M059J (cell line): ENCODE results near the gene ANKRD33. TPM values are rescaled to one million over a fixed set of nuclear protein-coding genes. Genes with fewer than 3 reads are reported as not detected.

Experiments
- DNase-seq: peaks from one replicate; pipeline ENCODE4 v3.0.0-alpha.2; 2012; ENCODE audit warnings: low read depth
- total RNA-seq: library from RNA; depleted of rRNA; stranded (reverse); fragments of >200 nt; shearing (Covaris generic); gene quantifications from 2 replicates; pipeline ENCODE4 v1.2.3, GENCODE V29; 2014

The ANKRD33 gene
- total RNA-seq, 1 experiment from 2014 or later: not detected

GRCh38 chr12:51917041-51917590 is 29.2 kb downstream of the ANKRD33 start:
- no peak for DNase-seq

GRCh38 chr12:51917746-51918453 is 30.0 kb downstream of the ANKRD33 start:
- DNase-seq: no peak

- DNase-seq: no peak
These were observed 32.1 kb downstream of the ANKRD33 start for GRCh38 chr12:51920046-51920445.

- DNase-seq: no peak
These were observed 33.3 kb downstream of the ANKRD33 start for GRCh38 chr12:51921017-51921725.

GRCh38 chr12:51922146-51922545 is 34.2 kb downstream of the ANKRD33 start:
- DNase-seq: no peak

- peak; percentile 45 for DNase-seq
These were observed 35.0 kb downstream of the ANKRD33 start for GRCh38 chr12:51922762-51923505.

GRCh38 chr12:51923506-51924365 is 35.8 kb downstream of the ANKRD33 start:
- no peak for DNase-seq

- DNase-seq: no peak
These were observed 36.8 kb downstream of the ANKRD33 start for GRCh38 chr12:51924551-51925319.

GRCh38 chr12:51925346-51926063 is 37.6 kb downstream of the ANKRD33 start:
- no peak for DNase-seq

GRCh38 chr12:51926064-51926632 is 38.2 kb downstream of the ANKRD33 start:
- DNase-seq: no peak

GRCh38 chr12:51926718-51927117 is 38.8 kb downstream of the ANKRD33 start:
- DNase-seq: peak; percentile 22

- no peak for DNase-seq
These were observed 44.5 kb downstream of the ANKRD33 start for GRCh38 chr12:51932218-51933076.

- DNase-seq: no peak
These were observed 46.2 kb downstream of the ANKRD33 start for GRCh38 chr12:51934080-51934479.

GRCh38 chr12:51937926-51938325 is 50.0 kb downstream of the ANKRD33 start:
- DNase-seq: no peak

GRCh38 chr12:51938726-51939125 is 50.8 kb downstream of the ANKRD33 start:
- DNase-seq: no peak

- DNase-seq: no peak
These were observed 53.2 kb downstream of the ANKRD33 start for GRCh38 chr12:51941011-51941581.
